Activated effector memory CD4-positive, alpha-beta T cell treated with anti-CD3 and anti-CD28 coated beads, Interleukin-2, amount 50 U/mL, for 16 hours (primary cell): ENCODE measurements around the gene VSIG10.
A peak's percentile ranks its signal among the peaks of the same experiment; 100 is the strongest.
"Not testable (repeated sequence)": the region's sequence is repeated elsewhere in the genome, so short reads cannot be mapped to it uniquely, and the experiment has no call there.

Experiments
- DNase-seq: peaks from one replicate; pipeline ENCODE4 v3.0.0-alpha.2; 2020

Gene VSIG10, protein sequence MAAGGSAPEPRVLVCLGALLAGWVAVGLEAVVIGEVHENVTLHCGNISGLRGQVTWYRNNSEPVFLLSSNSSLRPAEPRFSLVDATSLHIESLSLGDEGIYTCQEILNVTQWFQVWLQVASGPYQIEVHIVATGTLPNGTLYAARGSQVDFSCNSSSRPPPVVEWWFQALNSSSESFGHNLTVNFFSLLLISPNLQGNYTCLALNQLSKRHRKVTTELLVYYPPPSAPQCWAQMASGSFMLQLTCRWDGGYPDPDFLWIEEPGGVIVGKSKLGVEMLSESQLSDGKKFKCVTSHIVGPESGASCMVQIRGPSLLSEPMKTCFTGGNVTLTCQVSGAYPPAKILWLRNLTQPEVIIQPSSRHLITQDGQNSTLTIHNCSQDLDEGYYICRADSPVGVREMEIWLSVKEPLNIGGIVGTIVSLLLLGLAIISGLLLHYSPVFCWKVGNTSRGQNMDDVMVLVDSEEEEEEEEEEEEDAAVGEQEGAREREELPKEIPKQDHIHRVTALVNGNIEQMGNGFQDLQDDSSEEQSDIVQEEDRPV

DNA sequence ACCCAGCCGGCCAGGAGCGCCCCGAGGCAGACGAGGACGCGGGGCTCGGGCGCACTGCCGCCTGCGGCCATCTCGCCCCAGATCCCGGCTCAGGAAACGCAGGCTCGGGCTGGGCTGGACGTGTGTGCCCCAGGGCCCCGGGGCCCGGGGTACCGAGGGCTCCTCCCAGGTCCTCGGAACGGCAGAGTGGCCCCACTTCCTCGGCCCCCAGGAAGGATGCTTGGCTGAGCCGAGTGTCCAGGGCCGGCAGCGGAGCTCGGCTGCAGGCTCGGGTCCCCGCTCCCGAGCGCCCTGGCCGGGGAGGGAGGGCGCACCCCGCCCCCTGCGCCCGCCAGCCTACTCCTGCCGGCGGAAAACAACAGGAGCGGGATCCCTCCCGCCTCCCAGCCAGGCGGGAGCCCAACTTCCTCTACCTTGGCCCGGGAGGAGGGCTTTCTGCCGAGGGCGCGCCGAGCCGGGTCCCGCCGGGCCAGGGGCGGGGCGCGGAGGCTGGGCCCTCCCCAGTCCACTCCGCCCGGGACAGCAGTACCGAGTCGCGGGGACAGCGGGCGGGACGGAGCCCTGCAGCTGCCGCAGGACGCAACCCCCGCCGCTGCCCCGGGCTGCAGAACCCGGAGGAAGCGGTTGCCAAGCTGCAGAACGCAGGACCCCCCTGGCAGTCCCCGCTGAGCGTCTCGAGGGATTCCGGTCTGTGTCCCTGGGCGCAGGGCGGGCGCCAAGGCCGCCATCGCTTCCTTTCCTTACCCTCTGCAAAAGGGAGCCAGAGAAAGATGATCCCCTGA is at the start of gene VSIG10:
TSS of gene VSIG10 (minus strand) at position 411 of the 782 bp plus-strand sequence. CDS start at position 71, 340 bp downstream.
- peak; percentile 67 for DNase-seq

DNA sequence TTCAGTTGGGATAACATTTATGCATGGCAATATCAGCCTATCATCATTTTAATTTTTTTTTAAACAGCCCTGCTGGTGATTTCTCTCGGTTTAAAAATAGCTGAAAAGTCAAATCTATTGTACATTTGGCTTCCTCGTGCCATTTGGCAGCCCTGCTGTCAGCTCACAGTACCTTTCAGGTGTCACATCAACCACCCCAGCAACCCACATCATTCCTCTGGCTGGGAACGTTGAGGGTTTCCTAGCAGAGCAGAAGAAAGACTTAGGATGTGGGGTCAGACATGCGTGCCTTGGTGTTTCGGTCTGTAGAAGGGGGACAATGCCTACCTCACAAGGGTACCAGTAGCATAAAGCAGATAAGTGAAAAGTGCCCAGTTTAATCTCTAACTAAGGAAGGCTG is 47.9 kb upstream of the VSIG10 start:
- DNase-seq, result no peak

DNA sequence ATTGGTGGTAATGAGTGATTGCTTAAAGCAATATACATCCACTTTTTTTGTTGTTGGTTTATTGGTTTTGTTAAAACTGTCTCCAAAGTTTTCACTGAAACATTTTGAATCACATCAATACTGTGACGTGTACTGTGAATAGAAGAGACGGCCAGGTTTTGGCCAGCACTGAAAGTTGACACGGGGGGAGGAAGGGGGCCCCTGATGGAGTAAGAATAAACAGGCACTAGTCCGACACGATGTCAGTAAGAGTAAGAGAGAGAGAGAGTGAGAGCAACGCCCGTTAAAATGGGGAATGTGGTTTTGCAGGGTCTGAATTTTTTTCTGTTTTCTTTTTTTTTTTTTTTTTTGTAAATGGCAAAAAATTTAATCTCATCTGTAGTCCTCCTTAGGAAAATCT is 46.8 kb upstream of the VSIG10 start:
- DNase-seq, result no peak

DNA sequence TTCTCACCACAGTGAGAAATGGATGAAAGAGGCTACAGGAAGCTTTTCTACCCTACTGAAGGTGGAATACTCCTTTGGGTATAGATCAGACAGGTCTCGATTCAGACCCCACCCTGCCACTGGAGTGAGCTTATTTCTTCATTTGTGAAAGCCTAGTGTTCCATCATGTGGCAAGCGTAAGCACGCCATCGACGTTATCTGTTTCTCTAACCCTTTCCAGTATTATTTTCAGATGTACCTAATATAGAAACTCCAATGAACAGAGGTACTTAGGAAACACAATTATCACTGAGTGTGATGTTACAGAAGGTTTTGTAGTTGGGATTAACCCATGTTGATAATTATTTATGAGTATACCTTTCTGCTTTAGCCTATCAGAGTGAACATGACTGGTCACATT is 44.5 kb upstream of the VSIG10 start:
- no peak for DNase-seq

DNA sequence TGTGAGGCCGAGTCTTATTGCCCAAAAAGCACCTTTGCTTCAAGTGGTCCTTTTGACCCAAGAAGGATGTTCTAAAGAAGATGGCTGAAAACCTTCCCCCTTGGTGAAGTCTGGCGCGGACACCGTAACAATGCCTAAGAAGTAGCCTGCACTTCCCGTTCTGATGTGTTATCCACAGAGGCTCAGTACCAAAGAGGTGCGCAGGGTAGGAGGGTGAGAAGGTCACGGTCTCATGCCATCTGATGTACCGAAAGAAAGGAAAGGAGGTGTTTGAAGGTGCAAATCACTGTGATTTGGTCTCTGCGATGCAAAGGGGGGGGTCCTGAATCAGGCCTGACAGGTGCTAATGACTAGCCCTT is 42.0 kb upstream of the VSIG10 start:
- DNase-seq, result no peak

DNA sequence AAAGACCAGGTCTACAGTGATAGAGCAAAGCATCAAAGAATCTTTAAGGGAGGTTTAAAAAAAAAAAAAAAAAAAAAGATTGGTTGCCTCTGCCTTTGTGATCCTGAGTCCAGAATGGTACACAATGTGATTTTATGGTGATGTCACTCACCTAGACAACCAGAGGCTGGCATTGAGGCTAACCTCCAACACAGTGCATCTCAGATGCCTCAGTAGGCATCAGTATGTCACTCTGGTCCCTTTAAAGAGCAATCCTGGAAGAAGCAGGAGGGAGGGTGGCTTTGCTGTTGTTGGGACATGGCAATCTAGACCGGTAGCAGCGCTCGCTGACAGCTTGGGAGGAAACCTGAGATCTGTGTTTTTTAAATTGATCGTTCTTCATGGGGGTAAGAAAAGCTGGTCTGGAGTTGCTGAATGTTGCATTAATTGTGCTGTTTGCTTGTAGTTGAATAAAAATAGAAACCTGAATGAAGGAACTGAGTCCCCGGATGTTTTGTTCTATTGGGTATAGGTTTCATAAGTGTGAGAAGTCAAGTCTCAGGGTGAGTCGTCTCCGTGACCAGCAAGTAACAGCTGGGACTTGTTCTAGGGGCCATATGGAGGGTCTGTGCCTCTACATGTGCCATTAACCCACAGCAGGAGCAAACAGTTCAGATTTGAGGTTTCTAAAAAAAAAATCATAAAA is 41.4 kb upstream of the VSIG10 start:
- no peak for DNase-seq

DNA sequence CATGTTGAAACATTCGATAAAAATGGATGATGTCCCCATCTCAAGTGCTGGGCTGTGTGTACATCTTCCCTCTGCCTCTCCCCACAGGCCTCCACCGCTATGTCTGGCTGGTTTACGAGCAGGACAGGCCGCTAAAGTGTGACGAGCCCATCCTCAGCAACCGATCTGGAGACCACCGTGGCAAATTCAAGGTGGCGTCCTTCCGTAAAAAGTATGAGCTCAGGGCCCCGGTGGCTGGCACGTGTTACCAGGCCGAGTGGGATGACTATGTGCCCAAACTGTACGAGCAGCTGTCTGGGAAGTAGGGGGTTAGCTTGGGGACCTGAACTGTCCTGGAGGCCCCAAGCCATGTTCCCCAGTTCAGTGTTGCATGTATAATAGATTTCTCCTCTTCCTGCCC is 40.7 kb upstream of the VSIG10 start:
- no peak for DNase-seq

DNA sequence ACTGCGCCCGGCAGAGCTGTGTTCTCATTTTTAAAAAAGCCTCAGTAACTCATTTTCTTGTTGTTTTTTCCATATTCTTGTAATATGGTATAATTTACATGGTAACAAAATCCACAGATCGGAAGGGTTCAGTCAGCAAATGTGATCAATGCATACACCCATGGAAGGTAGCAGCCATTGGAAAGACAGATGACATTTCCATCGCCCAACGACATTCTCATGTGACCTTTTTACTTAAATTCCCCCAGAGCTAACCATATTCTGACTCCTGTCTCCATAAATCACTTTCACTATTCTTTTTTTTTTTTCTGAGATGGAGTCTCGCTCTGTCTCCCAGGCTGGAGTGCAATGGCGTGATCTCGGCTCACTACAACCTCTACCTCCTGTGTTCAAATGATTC is 37.0 kb upstream of the VSIG10 start:
- no peak for DNase-seq

DNA sequence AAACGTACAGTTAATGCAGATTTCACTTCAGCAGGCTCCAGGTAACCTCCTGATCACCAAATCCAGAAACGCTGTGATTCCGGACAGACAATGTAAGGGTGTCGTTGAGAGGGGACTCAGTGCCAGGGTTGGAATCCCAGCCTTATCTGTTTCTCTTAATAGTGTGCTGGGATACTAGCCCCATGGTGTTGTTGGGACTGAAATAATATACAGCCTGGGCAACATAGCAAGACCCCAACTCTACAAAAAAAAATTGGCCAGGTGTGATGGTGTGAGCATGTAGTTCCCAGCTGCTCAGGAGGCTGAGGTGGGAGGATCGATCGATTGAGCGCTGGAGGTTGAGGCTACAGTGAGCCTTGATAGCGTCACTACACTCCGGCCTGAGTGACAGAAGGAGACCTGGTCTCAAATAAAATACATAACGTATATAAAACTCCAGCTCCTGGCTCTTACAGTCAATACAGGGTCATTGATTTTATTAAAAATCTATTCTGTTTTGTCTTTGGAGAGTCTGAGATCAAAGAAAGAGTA is 33.4 kb upstream of the VSIG10 start:
- DNase-seq, result no peak

DNA sequence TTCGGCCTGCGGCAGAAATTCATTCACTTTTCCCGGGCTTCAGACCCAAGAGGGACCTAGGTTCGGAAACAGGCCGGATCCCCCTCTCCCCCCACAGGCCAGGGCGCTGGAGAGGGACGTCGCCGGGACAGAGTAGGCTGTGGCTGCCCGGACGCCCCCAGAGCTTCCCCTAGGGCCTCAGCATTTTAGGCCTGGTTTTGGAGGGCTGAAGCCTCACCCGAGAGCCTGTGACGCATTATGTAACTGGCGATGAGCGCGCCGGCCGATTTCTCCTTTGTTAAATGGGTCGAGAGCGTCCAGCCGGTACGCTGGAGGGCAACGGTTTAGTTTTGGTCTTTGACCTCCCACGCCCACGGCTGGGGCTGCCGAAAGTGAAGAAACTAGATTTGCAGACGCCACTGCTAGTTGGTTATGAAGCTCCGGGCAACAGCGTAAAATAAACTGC is 32.8 kb upstream of the VSIG10 start:
- DNase-seq, result peak; percentile 78

DNA sequence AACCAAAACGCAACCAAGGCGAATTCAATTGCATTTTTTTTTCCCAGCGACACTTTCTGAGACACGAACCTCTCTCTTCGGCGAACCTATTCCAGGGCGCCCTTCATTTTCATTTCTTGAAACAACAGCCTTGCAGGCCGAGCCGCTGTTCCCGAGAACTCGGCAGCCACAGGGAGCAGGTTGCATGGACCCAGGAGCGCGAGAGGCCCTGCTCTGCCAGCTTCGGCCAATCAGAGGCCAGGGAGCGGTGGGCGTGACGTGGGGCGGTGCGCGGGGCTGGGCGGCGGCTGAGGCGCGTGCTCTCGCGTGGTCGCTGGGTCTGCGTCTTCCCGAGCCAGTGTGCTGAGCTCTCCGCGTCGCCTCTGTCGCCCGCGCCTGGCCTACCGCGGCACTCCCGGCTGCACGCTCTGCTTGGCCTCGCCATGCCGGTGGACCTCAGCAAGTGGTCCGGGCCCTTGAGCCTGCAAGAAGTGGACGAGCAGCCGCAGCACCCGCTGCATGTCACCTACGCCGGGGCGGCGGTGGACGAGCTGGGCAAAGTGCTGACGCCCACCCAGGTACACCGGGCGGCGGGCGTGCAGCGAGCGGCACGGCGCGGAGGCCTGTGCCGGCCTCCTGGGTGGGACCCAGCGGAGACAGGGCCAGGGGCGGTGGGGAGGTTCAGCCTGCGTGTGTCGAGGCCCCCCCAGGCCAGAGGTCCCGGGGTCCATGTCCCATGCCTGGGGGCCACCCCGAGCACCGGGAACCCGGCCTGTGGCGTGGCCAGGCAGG is 32.2 kb upstream of the VSIG10 start, which contains the start of gene PEBP1:
TSS of gene PEBP1 (plus strand) at position 337 of the 771 bp plus-strand sequence. CDS start at position 423, 86 bp downstream.
- peak; percentile 98 for DNase-seq

DNA sequence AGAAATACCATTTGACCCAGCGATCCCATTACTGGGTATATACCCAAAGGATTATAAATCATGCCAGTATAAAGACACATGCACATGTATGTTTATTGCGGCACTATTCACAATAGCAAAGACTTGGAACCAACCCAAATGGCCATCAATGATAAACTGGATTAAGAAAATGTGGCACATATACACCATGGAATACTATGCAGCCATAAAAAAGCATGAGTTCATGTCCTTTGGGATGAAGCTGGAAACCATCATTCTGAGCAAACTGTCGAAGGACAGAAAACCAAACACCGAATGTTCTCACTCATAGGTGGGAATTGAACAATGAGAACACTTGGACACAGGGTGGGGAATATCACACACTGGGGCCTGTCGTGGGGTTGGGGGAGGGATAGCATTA is 25.6 kb upstream of the VSIG10 start:
- not testable (repeated sequence) for DNase-seq

DNA sequence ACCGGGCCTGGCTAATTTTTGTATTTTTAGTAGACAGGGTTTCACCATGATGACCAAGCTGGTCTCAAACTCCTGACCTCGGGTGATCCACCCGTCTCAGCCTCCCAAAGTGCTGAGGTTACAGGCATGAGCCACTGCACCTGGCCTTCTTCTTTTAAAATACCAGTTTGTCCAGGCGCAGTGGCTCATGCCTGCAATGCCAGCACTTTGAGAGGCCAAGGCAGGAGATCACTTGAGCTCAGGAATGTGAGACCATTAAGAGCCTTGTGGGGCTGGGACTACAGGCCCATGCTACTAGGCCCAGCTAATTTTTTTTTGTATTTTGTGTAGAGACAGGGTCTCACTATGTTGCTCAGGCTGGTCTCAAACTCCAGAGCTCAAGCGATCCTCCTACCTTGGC is 24.1 kb upstream of the VSIG10 start:
- DNase-seq, result peak; percentile 28

DNA sequence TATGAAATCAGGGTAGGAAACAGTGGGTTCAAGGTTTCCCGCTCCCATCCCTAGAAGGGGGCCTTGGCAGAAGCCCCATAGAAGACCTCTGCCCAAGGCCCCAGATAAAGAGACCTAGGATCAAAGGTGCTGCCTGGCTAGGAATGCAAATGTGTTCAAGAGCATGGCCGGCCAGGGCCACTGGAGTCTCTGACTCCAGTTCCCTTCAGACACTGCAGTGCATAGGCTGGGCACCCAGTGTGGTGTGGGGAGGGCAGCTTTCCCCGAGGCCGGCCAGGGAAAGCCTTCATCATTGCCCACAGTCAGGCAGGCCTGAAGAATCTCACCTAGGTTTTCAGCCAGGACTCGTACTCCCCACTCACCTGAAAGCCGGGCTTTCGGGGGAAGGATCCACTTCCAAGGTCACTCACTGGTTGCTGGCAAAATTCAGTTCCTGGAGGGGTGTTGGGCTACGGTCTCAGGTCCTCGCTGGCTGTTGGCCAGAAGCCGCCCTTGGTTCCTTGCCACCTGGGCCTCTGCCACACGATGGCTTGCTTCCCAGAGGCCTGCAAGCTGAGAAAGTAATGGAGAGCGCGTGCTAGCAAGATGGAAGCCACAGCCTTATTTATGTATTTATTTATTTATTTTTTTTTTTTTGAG is 22.4 kb upstream of the VSIG10 start:
- DNase-seq, result no peak

DNA sequence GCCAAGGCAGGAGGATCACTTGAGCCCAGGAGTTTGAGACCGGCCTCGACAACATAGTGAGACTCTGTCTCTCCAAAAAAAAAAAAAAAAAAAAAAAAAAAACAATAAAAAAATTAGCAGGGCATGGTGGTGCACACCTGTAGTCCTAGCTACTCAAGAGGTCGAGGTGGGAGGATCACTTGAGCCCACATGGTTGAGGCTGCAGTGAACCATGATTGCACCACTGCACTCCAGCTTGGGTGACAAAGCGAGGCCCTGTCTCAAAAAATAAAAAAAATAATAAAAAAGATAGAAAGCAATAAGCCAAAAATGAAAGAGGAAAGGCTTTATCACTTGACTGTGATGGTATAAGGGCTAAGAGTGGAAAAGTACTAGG is 21.9 kb upstream of the VSIG10 start:
- no peak for DNase-seq

DNA sequence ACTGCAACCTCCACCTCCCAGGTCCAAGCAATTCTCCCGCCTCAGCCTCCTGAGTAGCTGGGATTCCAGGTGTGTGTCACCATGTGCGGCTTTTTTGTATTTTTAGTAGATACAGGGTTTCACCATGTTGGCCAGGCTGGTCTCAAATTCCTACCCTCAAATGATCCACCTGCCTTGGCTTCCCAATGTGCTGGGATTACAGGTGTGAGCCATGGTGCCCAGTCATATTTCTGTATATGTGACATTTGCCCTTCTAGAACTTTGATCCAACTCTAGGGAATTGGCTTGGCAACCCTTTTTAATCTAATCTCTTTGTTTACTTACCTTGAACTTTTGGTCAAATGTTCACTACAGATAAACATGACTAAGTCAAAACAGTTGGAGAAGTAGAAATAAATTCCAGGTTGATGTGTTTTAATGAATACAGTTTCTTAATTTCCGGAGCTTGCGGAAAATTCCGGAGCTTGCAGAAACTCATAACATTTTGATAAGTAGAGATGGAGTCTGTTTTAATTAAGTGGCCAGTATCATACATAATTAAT is 20.6 kb upstream of the VSIG10 start:
- no peak for DNase-seq

DNA sequence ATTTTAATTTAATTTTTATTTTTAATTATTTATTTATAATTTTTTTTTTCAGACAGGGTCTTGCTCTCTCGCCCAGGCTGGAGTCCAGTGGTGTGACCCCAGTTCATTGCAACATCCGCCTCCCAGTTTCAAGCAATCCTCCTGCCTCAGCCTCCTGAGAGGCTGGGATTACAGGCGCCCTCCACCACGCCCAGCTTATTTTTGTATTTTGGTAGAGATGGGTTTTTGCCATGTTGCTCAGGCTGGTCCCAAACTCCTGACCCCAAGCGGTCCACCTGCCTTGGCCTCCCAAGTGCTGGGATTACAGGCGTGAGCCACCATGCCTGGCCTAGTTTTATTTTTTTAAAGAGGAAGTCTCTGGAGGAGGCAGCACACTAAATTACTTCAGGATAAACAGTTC is 18.5 kb upstream of the VSIG10 start:
- DNase-seq, result no peak

DNA sequence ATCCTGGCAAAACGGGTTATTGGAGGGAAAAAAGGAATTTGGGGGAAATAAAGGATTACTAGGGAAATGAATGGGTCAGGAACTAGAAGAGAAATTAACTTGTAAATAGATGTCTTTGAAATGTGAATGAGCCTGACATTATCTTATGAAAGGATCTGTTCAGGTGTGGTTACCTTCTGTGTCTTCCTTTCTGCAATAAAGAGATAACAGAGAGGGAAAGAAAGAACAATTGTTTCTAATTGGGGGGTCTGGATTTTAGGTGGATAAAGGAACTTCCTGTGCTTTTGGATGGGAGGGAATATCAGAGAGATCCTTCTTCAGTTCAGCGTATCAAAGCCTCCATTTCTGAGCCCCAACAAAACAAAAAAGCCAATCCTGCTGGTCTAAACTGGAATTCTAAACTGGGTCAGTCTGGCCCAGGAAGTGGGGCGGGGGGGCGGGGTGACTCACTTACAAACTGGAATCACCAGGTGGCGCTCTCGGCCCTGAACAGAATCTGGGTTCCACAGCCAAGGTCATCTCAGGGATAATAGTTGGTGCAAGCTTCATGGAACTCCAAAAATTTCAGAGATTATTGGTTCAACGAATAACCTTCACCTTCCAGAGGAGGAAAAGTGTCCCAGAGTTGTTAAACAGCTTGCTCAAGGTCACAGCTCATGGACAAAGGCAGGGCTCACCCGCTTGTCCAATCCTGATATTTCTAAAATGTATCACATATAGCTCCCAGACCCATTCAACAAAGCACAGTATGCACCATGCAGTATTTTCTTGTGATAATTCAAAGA is 17.0 kb upstream of the VSIG10 start:
- peak; percentile 87 for DNase-seq

DNA sequence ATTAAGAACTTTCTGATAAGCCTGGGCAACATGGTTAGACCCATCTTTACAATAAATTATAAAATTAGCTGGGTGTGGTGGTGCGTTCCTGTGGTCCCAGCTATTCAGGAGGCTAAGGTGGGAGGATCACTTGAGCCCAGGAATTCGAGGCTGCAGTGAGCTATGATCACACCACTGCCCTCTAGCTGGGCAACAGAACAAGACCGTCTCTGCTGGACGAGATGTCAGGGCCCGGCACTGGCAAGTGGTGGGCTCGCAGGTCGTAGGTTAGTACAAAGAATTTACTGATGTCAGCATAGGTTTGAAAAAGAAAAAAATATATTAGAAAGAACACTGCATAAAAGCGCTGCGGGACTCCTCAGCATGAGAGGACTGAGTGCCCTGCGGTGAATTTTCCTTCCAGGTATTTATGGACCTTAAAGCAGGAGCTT is 15.7 kb upstream of the VSIG10 start:
- no peak for DNase-seq

DNA sequence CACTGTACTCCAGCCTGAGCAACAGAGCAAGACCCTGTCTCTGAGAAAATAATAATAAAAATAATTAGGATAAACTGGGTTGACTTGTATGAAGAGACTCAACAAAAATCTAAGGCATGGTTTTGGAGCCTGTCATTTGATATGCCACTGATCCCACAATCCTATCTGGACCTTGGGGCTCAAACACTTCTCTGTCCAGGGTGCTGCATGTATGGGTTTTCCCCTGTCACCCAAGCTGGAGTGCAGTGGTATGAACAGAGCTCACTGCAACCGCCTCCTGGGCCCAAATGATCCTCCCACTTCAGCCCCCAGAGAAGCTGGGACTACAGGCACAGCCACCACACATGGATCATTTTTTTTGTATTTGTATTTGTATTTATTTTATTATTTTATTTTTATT is 5.3 kb upstream of the VSIG10 start:
- no peak for DNase-seq

DNA sequence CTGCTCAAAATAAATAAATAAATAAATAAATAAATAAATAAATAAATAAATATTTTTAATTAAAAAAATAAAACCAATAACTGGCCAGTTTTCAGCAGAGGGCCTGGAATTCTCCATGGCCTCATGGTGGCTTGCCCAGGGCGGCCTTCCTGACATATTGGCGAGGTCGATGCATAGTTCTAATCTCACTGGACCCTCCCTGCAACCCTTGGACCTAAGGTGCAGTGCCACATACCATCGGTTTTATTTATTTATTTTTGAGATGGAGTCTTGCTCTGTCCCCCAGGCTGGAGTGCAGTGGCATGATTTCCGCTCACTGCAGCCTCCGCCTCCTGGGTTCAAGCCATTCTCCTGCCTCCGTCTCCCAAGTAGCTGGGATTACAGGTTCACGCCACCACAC is 3.9 kb upstream of the VSIG10 start:
- DNase-seq, result no peak
